Right lobe of liver (tissue), 6 donors: ENCODE data around the gene TNFRSF8. TPM values are rescaled to one million over a fixed set of nuclear protein-coding genes. Genes with fewer than 3 reads are reported as not detected.

Source experiments
- ATAC-seq, 4 donors: fragments of 200-7000 bp; cut with Tn5 transposase; one replicate each; pipeline ENCODE4 v1.9.1; 2020; ENCODE audit warnings: mild to moderate bottlenecking in 4 of 4, moderate library complexity in 4 of 4
- DNase-seq, 3 donors: peaks; one replicate each; pipeline ENCODE4 v3.0.0-alpha.2; 2020
- H3K27ac ChIP-seq, 3 donors: fragments of 200-600 bp; one replicate each; pipeline ENCODE4 v1.8.0; 2022
- H3K27me3 ChIP-seq, 2 donors: fragments of 200-600 bp; one replicate each; pipeline ENCODE4 v1.8.0; 2022
- H3K36me3 ChIP-seq, 4 donors: fragments of 200-600 bp; sonication (generic) in 1 of 4; one replicate each; pipeline versions ENCODE4 v1.5.1 to v1.8.0; 2017 to 2022; ENCODE audit warnings: control low read depth in 1 of 4
- H3K4me1 ChIP-seq, 4 donors: fragments of 200-600 bp; sonication (generic) in 1 of 4; one replicate each; pipeline versions ENCODE4 v1.5.1 to v1.8.0; 2017 to 2022; ENCODE audit warnings: control low read depth in 1 of 4
- H3K4me3 ChIP-seq, 3 donors: fragments of 200-600 bp; one replicate each; pipeline ENCODE4 v1.8.0; 2022
- H3K9me3 ChIP-seq, 4 donors: fragments of 200-600 bp; sonication (generic) in 1 of 4; one replicate each; pipeline versions ENCODE4 v1.5.1 to v1.8.0; 2017 to 2022; ENCODE audit warnings: control low read depth in 1 of 4
- CTCF ChIP-seq, 4 donors: fragments of 200-600 bp in 3 of 4; fragments of 450-650 bp in 1 of 4; IDR thresholded peaks; one replicate each; pipeline versions ENCODE4 v1.5.1 to v1.8.0; 2016 to 2022; ENCODE audit warnings: antibody characterized with exemption in 4 of 4, mild to moderate bottlenecking in 2 of 4
- POLR2A ChIP-seq: fragments of 450-650 bp; IDR thresholded peaks from one replicate; pipeline ENCODE4 v1.6.1; 2017; ENCODE audit warnings: antibody characterized with exemption, mild to moderate bottlenecking
- WGBS: methylation state at CpG from one replicate; pipeline ENCODE4 v1.1.6; 2018; ENCODE audit warnings: low coverage, low lambda C conversion rate; ENCODE audit not compliant: insufficient coverage; ENCODE audit errors: missing lambda C conversion rate; 5-methylcytosine and 5-hydroxymethylcytosine counted together
- intact Hi-C, 2 donors: fragments of 100-400 bp; cut with DNase I; formaldehyde crosslinking; loops; one replicate each; pipeline versions ENCODE4 v1.11.2 to v1.14.1; 2022
- total RNA-seq, 6 experiments: library from RNA; depleted of rRNA in 2 of 6; stranded (reverse); fragments of >200 nt in 2 of 6; fragmentation: NEBNext Ultra II Directional in 3 of 6; extraction: Animal tissue kit (Norgen Biotek cat#: 25700) in 3 of 6; gene quantifications; one replicate each; pipeline versions ENCODE4 v1.1.0 to v1.2.4, GENCODE V29; 2016 to 2023
- donor health status: DM: no; HTN: yes; CAD: no.
- donor health status: DM: no; HTN: no; CAD: no.
- donor health status: DM: no; HTN: no; CAD: no.
- donor health status: DM: no; HTN: yes; CAD: no.
- donor health status: DM: no; HTN: yes; CAD: no.

Gene TNFRSF8
- total RNA-seq, 6 experiments from 2014 or later, result 0.12 to 0.29 (median 0.19) TPM; not detected in 1

DNA sequence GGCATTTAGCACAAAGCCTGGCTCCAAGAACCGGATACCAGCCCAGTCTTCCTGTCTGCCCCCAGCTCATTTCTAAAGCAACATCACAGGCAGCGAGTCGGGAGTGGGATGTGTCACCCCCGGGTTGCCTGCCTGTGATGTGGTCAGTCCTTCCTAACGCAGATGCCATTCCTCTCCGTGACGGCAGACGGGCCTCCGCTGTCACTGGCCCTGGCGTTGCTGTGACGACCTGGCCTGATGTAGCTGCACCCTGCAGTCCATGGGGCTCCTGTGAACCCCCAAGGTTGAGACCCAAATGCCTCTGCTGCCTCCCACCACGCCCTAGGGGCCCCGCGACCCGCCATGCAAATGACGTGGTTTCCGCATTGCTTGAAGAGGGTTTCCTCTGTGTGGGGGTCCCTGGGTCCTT lies 116.0 kb downstream of the TNFRSF8 start:
- Histone ChIP-seq H3K27ac (peak overlapping the region; percentile 84 to 93 (median 92)), H3K36me3 (no peaks in the 10 kb centered on the region), H3K4me3 (no peak overlapping the region), H3K9me3 (no peaks in the 10 kb centered on the region), H3K4me1 (peaks cover 0 to 57% (median 25%) of the 10 kb centered on the region in 4 donors), H3K27me3 (no peaks in the 10 kb centered on the region)
- TF ChIP-seq CTCF (IDR thresholded peaks at IDR 0.05) (no peak), POLR2A (no peak)
- no peak for ATAC-seq
- intact Hi-C loops, result no loop called here
- DNase-seq, result peak in 1 of 3 donors; percentile 60
- WGBS, result no CpG with 5 or more reads among the region's 17 CpGs

DNA sequence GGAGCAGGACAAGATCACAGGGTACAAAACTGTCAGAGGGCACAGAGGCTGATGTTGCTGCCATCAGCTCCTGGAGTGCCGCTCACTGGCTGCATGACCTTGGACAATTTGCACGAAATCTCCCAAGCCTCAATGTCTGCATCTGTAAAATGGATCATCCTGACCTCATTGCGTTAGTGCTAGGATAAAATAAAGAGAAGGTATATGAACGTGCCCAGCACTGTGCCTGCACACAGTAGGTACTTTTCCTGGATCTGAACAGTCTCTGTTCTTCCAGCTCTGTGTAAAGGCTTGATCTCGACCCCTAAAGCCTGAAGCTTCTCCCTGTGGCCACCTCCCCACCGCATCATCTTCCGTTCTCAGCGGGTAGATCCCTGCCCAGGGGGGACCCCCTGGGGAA lies 116.6 kb downstream of the TNFRSF8 start:
- no peaks in the 10 kb centered on the region for H3K27me3 ChIP-seq

DNA sequence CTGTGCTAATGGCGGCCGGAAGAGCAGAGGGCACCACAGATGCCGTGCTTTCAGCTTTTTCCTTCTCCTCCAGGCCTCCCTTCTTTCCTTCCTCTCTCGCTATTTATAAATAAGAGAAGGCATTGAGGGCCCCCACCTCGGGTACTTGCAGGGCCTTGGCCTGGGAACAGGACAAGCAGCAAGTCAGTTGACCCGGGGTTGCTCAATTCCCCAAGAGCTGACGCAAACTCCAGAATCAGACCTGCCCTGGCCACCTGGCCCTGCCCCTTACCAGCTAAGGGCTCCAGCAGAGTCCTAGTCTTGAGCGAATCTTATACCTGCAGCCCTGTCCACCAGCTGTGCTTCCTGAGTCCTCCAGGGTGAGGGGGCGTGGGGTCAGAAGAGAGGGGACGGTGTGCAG lies 117.2 kb downstream of the TNFRSF8 start:
- no peaks in the 10 kb centered on the region for H3K36me3 ChIP-seq
- peaks cover 0 to 57% (median 30%) of the 10 kb centered on the region in 4 donors for H3K4me1 ChIP-seq
- TF ChIP-seq CTCF (IDR thresholded peaks at IDR 0.05), result no peak
- peak; percentile 17 for TF ChIP-seq POLR2A
- no peaks in the 10 kb centered on the region for H3K27me3 ChIP-seq
- intact Hi-C loops, result no loop called here
- peak overlapping the region; percentile 84 to 93 (median 92) for H3K27ac ChIP-seq
- ATAC-seq (peak; percentile 68 to 82 (median 76)), DNase-seq (peak; percentile 89 to 97 (median 96))
- 20% methylated on average over 10 of the region's 10 CpGs for WGBS
- no peak overlapping the region for H3K4me3 ChIP-seq
- H3K9me3 ChIP-seq, result no peaks in the 10 kb centered on the region

More for the DNA sequence above, 116.6 kb downstream of the TNFRSF8 start:
- Histone ChIP-seq H3K27ac (peak overlapping the region; percentile 84 to 93 (median 92)), H3K9me3 (no peaks in the 10 kb centered on the region), H3K36me3 (no peaks in the 10 kb centered on the region), H3K4me1 (peaks cover 0 to 55% (median 27%) of the 10 kb centered on the region in 4 donors), H3K4me3 (no peak overlapping the region)
- ATAC-seq, result no peak
- WGBS, result 71% methylated on average over 7 of the region's 8 CpGs
- DNase-seq, result no peak
- TF ChIP-seq CTCF (IDR thresholded peaks at IDR 0.05), result no peak
- no peak for TF ChIP-seq POLR2A
- intact Hi-C loops, result no loop called here

DNA sequence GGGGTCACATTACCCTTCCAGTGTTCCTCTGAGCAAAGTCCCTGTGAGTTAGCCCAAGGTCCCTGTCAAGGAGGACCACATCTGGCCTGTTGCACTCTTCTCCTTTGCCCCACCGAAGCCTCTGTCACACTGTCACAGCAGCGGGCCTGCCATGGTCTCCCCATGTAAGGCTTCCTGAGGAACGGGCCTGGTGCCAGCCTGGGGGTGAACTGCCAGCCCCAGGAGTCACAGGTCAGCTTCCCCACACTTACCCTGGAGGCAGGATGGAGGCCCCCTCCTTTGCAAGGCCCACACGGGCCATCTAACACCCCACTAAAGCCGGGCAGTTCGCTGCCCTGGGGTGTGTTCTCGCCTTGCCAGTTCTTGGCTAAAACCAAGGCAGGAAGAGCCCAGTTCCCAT lies 117.8 kb downstream of the TNFRSF8 start:
- no peak for DNase-seq
- H3K4me1 ChIP-seq, result peaks cover 0 to 62% (median 34%) of the 10 kb centered on the region in 4 donors
- H3K27ac ChIP-seq, result peak overlapping the region; percentile 84 to 93 (median 92)
- TF ChIP-seq POLR2A, result no peak
- no peak for TF ChIP-seq CTCF (IDR thresholded peaks at IDR 0.05)
- H3K4me3 ChIP-seq, result no peak overlapping the region
- no peaks in the 10 kb centered on the region for H3K9me3 ChIP-seq
- no peaks in the 10 kb centered on the region for H3K27me3 ChIP-seq
- H3K36me3 ChIP-seq, result no peaks in the 10 kb centered on the region
- WGBS, result 100% methylated on average over 1 of the region's 7 CpGs
- intact Hi-C loops, result no loop called here
- peak in 1 of 4 donors; percentile 1 for ATAC-seq

- Histone ChIP-seq H3K27ac (peak overlapping the region; percentile 84 to 93 (median 92)), H3K27me3 (no peaks in the 10 kb centered on the region), H3K36me3 (no peaks in the 10 kb centered on the region), H3K9me3 (no peaks in the 10 kb centered on the region), H3K4me3 (no peak overlapping the region), H3K4me1 (peaks cover 0 to 69% (median 36%) of the 10 kb centered on the region in 4 donors)
- no CpG with 5 or more reads among the region's 7 CpGs for WGBS
- TF ChIP-seq POLR2A (no peak), CTCF (IDR thresholded peaks at IDR 0.05) (no peak)
- DNase-seq (no peak), ATAC-seq (no peak)
- intact Hi-C loops, result no loop called here
Observed at GRCh38 chr1:12181568-12181967, 118.5 kb downstream of the TNFRSF8 start.
